ENCODE measurements around the gene MGLL.
A peak's percentile ranks its signal among the peaks of the same experiment; 100 is the strongest.
"Not testable (repeated sequence)": the region's sequence is repeated elsewhere in the genome, so short reads cannot be mapped to it uniquely, and the experiment has no call there.

Gene MGLL

DNA sequence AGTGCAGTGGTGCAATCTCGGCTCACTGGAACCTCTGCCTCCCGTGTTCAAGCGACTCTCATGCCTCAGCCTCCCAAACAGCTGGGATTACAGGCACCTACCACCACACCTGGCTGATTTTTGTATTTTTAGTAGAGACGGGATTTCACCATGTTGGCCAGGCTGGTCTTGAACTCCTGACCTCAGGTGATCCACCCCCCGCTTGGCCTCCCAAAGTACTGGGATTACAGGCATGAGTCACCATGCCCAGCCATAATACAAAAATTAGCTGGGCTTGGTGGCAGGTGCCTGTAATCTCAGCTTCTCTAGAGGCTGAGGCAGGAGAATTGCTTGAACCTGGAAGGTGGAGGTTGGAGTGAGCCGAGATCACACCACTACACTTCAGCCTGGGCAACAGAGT, 167.3 kb downstream of the MGLL start:
- DNase-seq (ENCODE audit: low spot score) = not testable (repeated sequence)

DNA sequence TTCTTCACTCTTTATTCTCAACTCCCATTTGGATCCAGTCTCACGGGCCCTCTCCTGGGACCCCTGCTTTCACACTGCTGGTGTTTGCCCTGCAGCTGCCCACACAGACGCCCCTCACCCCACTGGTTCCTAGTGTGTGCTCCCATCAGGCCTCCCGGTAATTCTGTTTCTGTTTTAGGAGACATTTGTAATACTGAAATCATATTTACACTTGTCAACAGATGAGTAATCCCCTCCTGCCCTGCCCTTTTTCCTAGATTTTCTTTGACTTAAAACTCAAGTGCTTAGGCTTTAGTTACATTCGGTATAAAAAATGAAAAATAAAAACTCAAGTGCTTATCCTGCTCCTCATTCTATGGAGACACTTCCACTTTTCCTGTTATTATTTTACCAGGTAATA, 167.9 kb downstream of the MGLL start:
- DNase-seq (ENCODE audit: low spot score) = no peak

GRCh38 chr3:127652246-127652995, 169.9 kb downstream of the MGLL start:
- peak; percentile 47 for DNase-seq (ENCODE audit: low spot score)

- DNase-seq (ENCODE audit: low spot score) = no peak
These were observed 170.7 kb downstream of the MGLL start for GRCh38 chr3:127651516-127652172.

DNA sequence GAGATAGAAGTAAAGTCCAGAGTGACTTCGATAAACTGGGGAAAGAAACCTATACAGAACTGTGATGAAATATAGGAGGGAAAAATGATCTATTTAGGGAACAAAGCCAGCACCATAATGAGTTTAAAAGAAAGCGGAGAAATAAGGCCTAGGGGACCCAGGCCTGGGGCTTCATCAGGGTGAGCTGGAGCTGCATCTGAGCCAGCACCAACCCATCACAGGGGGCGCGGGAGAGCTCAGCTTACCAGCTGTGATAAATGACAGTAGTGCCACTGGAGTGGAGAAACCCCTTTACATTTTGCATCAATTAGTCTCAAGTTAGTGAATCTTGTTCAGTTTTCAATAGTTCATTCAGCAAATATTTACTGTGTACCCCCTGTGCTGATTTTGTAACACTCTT, 172.1 kb downstream of the MGLL start:
- no peak for DNase-seq (ENCODE audit: low spot score)

GRCh38 chr3:127647845-127648204, 174.5 kb downstream of the MGLL start:
- DNase-seq (ENCODE audit: low spot score) = no peak

GRCh38 chr3:127647166-127647844, 175.0 kb downstream of the MGLL start:
- DNase-seq (ENCODE audit: low spot score) = no peak

GRCh38 chr3:127646501-127647046, 175.7 kb downstream of the MGLL start:
- no peak for DNase-seq (ENCODE audit: low spot score)

GRCh38 chr3:127645371-127646015, 176.8 kb downstream of the MGLL start:
- no peak for DNase-seq (ENCODE audit: low spot score)

- no peak for DNase-seq (ENCODE audit: low spot score)
These were observed 177.5 kb downstream of the MGLL start for GRCh38 chr3:127644641-127645370.

DNA sequence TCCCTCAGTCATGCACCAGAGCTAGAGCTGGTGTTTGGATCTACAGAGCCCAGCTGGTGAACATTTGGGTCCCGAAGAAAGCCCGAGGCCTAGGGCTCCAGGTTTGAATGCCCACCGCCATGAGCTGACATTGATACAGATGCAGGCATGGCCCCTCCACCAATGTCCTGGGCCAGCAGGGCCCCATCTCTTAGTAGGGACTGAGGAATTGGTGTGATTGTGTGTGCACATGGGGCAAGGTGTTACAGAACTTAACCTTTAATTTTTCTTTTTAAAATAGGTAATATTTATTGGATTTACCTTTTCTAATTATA, 182.3 kb downstream of the MGLL start:
- no peak for DNase-seq (ENCODE audit: low spot score)

DNA sequence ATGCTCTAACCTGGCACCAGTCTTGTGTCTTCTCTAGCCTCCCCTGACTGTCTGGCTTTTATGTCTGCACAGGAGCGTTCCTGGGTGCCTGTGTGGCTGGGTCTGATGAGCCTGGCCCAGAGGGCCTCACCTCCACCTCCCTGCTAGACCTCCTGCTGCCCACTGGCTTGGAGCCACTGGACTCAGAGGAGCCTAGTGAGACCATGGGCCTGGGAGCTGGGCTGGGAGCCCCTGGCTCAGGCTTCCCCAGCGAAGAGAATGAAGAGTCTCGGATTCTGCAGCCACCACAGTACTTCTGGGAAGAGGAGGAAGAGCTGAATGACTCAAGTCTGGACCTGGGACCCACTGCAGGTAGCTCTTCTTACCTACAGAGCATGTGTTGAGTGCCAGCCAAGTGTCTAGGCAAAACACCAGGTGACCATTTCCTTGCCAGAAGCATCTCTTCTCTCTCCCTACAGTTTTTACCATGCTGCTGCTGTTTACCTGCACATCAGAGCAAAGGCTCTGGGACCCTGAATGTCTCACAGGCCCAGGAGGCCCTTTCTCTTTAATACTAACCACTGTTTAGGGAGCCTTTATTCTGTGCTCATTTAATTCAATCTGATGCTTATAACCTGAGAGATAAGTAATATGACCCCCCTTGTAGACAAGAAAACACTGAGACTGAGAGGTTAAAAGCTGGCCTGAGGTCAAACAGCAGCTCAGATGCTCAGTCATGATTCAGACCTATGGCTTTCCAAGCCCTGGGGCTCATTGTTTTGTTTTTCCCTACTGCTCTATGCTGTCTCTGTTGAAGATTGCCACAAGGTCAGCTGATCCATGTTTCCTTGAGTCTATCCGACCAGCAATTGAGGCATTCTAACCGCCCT, 182.9 kb downstream of the MGLL start:
- no peak for DNase-seq (ENCODE audit: low spot score)

Measured in LoVo (cell line).